ENCODE results near the gene RAB5A. TPM values are rescaled to one million over a fixed set of nuclear protein-coding genes. Genes with fewer than 3 reads are reported as not detected.

Gene RAB5A
- total and polyA plus RNA-seq, 10 of the 15 experiments (the other 5 are each of a cell fraction or from before 2014, with no cell fraction given), result 15.8 to 44.3 (median 29.1) TPM

GRCh38 chr3:20007960-20008359 is 61.1 kb downstream of the RAB5A start:
- no peaks in the 10 kb centered on the region for H3K27me3 ChIP-seq (replicated peaks in 1 of 2; ENCODE audit: control insufficient read depth in 2 of 2, insufficient read depth in 2 of 2, low read length in 1 of 2)
- H3K4me1 ChIP-seq (ENCODE audit: control insufficient read depth, insufficient read depth, low read length), result no peaks in the 10 kb centered on the region
- no peak overlapping the region for H3K4me2 ChIP-seq (ENCODE audit: control insufficient read depth, insufficient read depth)
- no peak overlapping the region for H3K9ac ChIP-seq (ENCODE audit: control insufficient read depth, insufficient read depth, low read length)
- H3K9me3 ChIP-seq (replicated peaks; ENCODE audit: control insufficient read depth, insufficient read depth, low read length), result no peaks in the 10 kb centered on the region
- ChIA-PET RAD21 (ENCODE audit: unreplicated experiment) (no interaction called here), SMC1A (ENCODE audit: uncharacterized antibody, unreplicated experiment) (no interaction called here), CTCF (interaction anchor here (0.7 kb wide), 1 partner anchor 1533 kb away, joined by 3 read pairs; no protein-coding TSS in a partner anchor), POLR2A (no interaction called here)
- H2AFZ ChIP-seq (ENCODE audit: control insufficient read depth, low read depth, low read length), result no peak overlapping the region
- 88% methylated on average over 20 of the region's 20 CpGs for WGBS (ENCODE audit: insufficient coverage, insufficient replicate concordance, low lambda C conversion rate, missing lambda C conversion rate)
- BruUV-seq (replicated peaks), result no TSS peak
- DNase-seq (ENCODE audit: low read depth, low spot score) (no peak), ATAC-seq (no peak), FAIRE-seq (no peak)
- no peak overlapping the region for H3K4me3 ChIP-seq
- H4K20me1 ChIP-seq (ENCODE audit: control insufficient read depth, insufficient read depth), result no peaks in the 10 kb centered on the region
- H3K79me2 ChIP-seq (ENCODE audit: control insufficient read depth, insufficient read depth, low read length), result no peaks in the 10 kb centered on the region
- H3K36me3 ChIP-seq (ENCODE audit: control insufficient read depth in 2 of 2, insufficient read depth in 2 of 2, low read length in 1 of 2), result no peaks in the 10 kb centered on the region
- intact Hi-C loops (cut with micrococcal nuclease; ENCODE audit: unreplicated experiment), result no loop called here
- in situ Hi-C loops (cut with MboI), result no loop called here
- TF ChIP-seq WRNIP1 (IDR thresholded peaks at IDR 0.05; ENCODE audit: borderline replicate concordance, low read depth, low read length), result no peak
- no peak for TF ChIP-seq NFIC (IDR thresholded peaks at IDR 0.05; ENCODE audit: low read depth, low read length)
- TF ChIP-seq MEF2A (IDR thresholded peaks at IDR 0.05; ENCODE audit: insufficient read depth, low read depth, low read length), result no peak
- no peak overlapping the region for H3K27ac ChIP-seq (ENCODE audit: control insufficient read depth, insufficient read depth)

- Histone ChIP-seq H3K9me3 (replicated peaks; ENCODE audit: control insufficient read depth, insufficient read depth, low read length) (no peaks in the 10 kb centered on the region), H3K27me3 (replicated peaks in 1 of 2; ENCODE audit: control insufficient read depth in 2 of 2, insufficient read depth in 2 of 2, low read length in 1 of 2) (no peaks in the 10 kb centered on the region), H2AFZ (ENCODE audit: control insufficient read depth, low read depth, low read length) (no peak overlapping the region), H3K36me3 (ENCODE audit: control insufficient read depth in 2 of 2, insufficient read depth in 2 of 2, low read length in 1 of 2) (no peaks in the 10 kb centered on the region), H3K27ac (ENCODE audit: control insufficient read depth, insufficient read depth) (no peak overlapping the region), H3K79me2 (ENCODE audit: control insufficient read depth, insufficient read depth, low read length) (no peaks in the 10 kb centered on the region), H4K20me1 (ENCODE audit: control insufficient read depth, insufficient read depth) (no peaks in the 10 kb centered on the region), H3K4me1 (ENCODE audit: control insufficient read depth, insufficient read depth, low read length) (no peaks in the 10 kb centered on the region), H3K4me2 (ENCODE audit: control insufficient read depth, insufficient read depth) (no peak overlapping the region), H3K4me3 (no peak overlapping the region), H3K9ac (ENCODE audit: control insufficient read depth, insufficient read depth, low read length) (no peak overlapping the region)
- BruUV-seq (replicated peaks), result no TSS peak
- FAIRE-seq (no peak), ATAC-seq (no peak), DNase-seq (ENCODE audit: low read depth, low spot score) (no peak)
- ChIA-PET SMC1A (ENCODE audit: uncharacterized antibody, unreplicated experiment) (no interaction called here), RAD21 (ENCODE audit: unreplicated experiment) (no interaction called here), CTCF (interaction anchor here (0.7 kb wide), 1 partner anchor 1533 kb away, joined by 3 read pairs; no protein-coding TSS in a partner anchor), POLR2A (no interaction called here)
- TF ChIP-seq, protein P1, sequence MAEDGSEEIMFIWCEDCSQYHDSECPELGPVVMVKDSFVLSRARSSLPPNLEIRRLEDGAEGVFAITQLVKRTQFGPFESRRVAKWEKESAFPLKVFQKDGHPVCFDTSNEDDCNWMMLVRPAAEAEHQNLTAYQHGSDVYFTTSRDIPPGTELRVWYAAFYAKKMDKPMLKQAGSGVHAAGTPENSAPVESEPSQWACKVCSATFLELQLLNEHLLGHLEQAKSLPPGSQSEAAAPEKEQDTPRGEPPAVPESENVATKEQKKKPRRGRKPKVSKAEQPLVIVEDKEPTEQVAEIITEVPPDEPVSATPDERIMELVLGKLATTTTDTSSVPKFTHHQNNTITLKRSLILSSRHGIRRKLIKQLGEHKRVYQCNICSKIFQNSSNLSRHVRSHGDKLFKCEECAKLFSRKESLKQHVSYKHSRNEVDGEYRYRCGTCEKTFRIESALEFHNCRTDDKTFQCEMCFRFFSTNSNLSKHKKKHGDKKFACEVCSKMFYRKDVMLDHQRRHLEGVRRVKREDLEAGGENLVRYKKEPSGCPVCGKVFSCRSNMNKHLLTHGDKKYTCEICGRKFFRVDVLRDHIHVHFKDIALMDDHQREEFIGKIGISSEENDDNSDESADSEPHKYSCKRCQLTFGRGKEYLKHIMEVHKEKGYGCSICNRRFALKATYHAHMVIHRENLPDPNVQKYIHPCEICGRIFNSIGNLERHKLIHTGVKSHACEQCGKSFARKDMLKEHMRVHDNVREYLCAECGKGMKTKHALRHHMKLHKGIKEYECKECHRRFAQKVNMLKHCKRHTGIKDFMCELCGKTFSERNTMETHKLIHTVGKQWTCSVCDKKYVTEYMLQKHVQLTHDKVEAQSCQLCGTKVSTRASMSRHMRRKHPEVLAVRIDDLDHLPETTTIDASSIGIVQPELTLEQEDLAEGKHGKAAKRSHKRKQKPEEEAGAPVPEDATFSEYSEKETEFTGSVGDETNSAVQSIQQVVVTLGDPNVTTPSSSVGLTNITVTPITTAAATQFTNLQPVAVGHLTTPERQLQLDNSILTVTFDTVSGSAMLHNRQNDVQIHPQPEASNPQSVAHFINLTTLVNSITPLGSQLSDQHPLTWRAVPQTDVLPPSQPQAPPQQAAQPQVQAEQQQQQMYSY (CRISPR knock-in tag; IDR thresholded peaks at IDR 0.05), result no peak
- TF ChIP-seq, protein P2, sequence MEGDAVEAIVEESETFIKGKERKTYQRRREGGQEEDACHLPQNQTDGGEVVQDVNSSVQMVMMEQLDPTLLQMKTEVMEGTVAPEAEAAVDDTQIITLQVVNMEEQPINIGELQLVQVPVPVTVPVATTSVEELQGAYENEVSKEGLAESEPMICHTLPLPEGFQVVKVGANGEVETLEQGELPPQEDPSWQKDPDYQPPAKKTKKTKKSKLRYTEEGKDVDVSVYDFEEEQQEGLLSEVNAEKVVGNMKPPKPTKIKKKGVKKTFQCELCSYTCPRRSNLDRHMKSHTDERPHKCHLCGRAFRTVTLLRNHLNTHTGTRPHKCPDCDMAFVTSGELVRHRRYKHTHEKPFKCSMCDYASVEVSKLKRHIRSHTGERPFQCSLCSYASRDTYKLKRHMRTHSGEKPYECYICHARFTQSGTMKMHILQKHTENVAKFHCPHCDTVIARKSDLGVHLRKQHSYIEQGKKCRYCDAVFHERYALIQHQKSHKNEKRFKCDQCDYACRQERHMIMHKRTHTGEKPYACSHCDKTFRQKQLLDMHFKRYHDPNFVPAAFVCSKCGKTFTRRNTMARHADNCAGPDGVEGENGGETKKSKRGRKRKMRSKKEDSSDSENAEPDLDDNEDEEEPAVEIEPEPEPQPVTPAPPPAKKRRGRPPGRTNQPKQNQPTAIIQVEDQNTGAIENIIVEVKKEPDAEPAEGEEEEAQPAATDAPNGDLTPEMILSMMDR (IDR thresholded peaks at IDR 0.05 in 2 of 3, conservative IDR thresholded peaks at IDR 0.05 in 1 of 3; ENCODE audit: control insufficient read depth in 2 of 3, extremely low read depth in 1 of 3, insufficient read depth in 1 of 3, low read depth in 3 of 3, low read length in 3 of 3), result no peak
- TF ChIP-seq TCF3 (IDR thresholded peaks at IDR 0.05; ENCODE audit: borderline replicate concordance, insufficient read depth, low read depth, low read length), result no peak
- in situ Hi-C loops (cut with MboI) (no loop called here), intact Hi-C loops (cut with micrococcal nuclease; ENCODE audit: unreplicated experiment) (no loop called here)
- WGBS (ENCODE audit: insufficient coverage, insufficient replicate concordance, low lambda C conversion rate, missing lambda C conversion rate), result 79% methylated on average over 2 of the region's 2 CpGs
Measured at GRCh38 chr3:20008646-20009045, 61.7 kb downstream of the RAB5A start.
